DMS153 treated with DMSO at 0.1 percent for 48 hours (cell line): ENCODE results near the gene CDH23.
"Not testable (repeated sequence)": the region's sequence is repeated elsewhere in the genome, so short reads cannot be mapped to it uniquely, and the experiment has no call there.

Experiments used
- DNase-seq: peaks from one replicate; lab custom pipeline; 2025; ENCODE audit not compliant: unreplicated experiment; lab: John Stamatoyannopoulos, UW

The CDH23 gene

DNA sequence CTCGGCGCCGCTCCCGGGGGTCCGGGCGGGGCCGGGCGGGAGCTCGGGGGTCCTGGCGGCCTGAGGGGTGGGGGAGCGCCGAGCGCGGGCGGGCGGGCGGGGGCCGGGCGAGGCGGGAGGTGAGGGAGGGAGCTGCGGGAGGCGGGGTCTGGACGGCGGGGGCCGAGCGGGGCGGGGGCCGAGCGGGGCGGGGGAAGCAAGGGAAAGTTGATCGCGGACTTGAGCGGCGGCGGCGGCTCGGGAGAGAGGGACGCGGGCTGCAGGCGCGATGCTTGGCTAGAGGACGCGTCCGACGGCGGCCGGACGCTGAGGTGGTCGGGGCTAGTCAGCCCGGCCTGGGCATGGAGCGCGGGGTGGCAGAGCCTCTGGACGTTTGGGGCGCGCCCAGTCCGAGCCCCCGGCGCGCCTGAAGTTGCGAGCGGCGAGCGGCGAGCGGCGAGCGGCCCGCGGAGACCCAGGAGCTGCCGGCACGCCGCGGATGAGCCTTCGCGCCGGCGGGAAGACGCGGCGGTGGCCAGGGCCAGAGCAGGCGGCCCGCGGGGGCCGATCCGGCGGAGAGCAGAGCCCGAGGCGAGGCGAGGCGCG, at the start of gene CDH23:
CDH23 (plus strand) TSS at position 210 of the 585 bp plus-strand sequence. CDS start 42,912 bp downstream, outside the sequence.
- no peak for DNase-seq

DNA sequence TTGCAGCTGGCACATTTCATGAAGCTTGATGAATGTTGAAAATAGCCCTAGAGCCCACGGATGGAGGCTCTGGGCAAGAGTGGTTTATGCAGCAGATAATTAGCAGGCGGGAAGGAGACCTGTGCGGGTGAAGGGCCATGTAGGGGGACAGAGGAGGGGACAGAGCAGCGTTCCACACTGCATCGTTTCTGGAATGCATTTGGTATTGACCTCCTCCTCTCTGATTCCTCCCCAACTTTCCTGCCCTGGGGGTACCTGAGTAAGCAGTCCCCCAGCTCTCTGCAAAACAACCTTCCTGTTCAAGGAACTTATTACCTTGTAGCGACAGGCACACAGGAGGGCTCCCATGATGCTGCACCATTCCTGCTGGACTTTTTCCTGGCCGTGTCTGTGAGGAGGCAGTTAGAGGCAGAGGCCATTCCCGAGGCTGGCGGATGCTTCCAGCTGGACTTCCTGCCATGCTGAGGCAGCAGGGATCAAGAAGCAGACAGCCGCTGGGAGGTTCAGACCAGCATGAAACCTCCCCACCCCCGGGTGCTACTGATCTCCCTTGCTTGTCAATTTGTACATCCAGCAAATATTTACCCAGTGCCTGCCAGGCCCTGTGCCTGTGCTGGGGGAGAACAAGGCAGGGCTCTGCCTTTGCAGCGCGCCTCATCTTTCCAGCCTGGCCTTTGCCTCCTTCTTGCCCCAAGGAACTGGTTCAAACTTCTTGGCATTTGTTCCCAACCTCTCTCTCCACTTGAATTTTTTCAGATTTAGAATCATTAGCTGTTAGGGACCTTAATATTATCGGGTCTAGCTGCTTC, 48.9 kb upstream of the CDH23 start:
- DNase-seq: peak; percentile 30

DNA sequence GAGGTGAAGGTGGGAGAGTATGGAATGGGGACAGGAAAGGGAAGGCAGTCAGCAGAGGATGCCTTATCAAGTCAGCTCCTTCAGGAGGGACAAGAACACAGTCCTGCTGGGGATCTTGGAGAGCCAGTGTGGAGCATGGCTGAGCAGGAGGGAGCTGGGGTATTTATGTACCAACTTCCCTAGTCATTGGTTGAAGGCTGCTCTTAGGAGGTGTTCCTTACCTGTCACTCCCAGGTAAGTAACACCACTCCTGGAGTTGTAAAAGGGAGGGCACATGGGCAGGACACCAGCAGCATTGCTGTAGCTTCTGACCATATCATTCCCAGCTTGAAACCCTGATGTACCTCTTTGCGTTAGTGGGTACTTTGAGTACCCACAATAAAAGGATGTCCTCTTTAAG, 47.9 kb upstream of the CDH23 start:
- DNase-seq: no peak

DNA sequence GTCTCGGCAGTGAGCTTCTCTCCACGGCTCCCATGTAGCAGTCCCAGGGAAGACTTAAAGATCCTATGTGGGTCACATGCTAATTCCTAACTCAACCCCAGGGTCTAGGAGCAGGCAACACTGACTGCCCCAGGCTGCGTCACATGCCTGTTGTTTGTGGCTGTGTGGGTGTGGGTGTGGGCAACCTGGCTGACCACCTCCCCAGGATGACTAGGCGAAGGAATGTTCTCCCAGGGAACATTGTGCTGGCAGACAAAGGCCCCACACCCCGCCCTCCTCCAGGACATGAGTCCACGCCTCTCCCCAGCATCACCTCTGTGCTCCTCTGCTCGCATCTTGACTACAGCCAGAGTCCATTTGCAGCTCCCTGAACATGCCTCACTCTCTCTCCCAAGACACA, 47.3 kb upstream of the CDH23 start:
- no peak for DNase-seq

DNA sequence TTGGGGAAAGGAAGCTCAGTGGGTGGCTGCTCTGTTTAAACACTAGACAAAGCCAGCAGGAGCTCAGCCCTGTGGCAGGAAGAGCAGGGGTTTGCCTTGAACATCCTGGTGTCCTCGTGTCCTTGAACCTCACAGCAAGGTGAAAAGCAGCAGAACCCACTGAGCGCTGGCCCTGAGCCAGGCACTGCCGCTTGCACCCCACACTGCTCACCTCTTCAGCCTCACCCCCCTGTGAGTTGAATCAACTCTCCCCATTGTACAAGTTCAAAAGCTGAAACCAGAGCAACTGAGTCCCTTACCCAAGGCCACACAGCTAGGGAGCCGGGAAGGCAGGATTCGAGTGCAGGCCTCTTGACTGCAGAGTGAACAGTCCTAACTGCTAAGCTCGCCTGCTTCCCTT, 45.6 kb upstream of the CDH23 start:
- DNase-seq: no peak

DNA sequence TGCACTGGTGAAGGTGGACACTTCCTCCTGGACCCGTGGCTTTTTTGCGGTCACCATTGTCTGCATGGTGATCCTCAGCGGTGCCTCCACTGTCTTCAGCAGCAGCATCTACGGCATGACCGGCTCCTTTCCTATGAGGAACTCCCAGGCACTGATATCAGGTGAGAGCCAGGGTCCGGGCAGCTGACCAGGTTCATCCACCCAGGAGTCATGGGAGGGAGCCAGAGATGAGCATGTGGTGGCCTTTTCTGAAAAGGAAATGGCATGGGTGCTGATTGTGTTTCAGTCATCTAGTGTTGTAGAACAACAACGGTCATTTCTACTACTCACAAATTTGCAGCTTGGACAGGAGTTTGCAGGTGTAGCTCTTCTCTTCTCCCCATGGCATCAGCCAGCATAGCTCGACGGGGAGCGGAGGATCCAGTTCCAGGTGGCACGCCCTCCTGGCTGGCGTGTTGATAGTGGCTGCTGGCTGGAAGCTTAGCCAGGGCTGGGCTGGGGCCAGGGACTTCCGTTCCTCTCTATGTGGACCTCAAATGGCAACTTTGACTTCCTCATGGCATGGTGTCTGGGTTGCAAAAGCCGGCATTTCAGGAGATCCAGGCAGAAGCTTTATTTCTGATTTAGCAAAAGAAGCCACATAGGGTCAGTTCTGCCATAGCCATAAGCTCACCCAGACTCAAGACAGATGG, 44.9 kb upstream of the CDH23 start:
- no peak for DNase-seq

DNA sequence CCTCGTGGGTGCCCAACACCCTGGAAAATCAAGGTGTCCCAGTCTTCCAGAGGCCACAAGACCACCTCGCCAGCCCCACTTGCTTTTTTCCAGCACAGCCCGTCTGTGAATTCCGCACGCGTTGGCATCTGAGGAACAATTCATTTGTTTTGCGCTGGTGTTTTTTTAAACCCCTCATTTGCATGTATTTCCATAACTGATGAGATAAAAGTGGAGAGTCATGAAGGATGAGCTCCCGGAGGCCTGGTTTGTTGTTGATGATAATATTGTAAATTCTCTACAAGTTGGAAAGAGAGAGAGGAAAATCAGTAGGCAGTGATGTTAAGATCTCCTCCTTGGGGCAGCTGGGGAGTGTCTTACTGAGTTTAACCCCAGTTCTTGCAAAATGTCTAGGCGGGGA, 43.1 kb upstream of the CDH23 start:
- no peak for DNase-seq

DNA sequence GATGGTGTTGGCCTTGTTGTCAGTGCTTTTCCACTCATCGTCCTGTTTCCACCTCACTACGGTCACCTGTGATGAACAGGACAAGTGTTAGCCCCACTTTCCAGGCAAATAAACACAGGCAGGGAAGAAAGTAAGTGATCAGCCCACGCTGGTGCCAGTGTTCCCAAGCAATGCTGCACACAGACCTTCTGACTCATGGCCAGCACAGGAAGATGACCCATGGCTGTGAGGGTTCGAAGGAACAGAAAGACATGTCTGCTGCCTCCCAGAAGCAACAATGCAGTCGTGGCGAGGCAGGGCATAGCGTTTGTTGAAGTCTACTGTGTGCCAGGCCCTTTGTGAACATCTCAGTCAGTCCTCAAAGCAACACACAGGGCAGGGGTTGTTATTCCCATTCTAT, 41.9 kb upstream of the CDH23 start:
- DNase-seq: no peak

DNA sequence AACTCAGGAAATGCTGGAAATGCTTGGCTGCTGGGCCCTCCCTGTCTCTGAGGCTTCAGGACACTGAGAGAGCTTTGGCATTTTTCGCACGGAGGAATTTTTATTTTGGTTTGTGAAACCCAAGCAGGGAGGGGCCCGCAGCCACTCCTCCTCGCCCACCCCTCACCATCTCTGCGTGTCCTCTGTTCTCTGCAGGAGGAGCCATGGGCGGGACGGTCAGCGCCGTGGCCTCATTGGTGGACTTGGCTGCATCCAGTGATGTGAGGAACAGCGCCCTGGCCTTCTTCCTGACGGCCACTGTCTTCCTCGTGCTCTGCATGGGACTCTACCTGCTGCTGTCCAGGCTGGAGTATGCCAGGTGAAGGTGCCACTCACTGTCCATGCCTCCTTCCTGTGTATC, 40.8 kb upstream of the CDH23 start:
- DNase-seq: no peak

DNA sequence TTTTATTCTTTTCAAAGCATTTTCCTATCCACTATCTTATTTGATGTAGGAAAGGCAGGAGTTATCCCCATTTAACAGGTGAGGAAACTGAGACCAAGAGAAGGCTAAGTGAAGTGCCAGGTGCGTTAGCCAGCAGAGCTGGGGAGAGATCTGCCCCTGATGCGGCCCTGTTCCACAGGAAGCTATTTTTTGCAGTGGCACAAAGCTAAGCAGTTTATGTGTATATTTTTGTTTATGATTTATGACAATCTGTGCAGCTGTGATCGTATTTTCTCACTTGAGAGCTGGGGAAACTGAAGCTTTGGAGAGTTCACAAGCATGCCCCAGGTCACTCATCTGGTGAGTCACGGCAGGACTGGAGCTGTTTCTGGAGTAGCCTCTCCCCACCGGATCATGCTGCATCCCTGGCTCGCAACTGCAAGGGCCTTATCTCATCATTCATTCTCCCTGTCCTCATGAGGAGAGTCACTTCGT, 38.9 kb upstream of the CDH23 start:
- no peak for DNase-seq

DNA sequence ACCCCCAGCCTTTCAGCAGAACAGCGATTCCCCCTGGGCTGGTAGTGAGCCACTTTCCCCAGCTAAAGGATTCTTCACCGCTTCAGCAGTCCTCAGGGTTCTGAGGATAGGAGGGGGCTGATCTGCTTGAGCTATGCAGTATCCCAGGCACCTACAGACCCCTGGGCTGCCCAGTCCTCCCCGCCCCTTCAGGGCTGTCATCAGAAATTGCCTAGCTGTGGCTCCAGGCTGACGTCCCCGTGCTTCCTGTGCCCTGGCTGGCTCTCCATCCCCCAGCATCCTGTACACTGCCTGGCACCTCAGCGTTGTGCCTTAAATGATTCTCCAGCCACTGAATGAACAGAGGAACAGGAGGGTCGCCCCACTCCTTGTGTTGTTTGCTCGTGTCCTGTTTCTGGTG, 38.4 kb upstream of the CDH23 start:
- no peak for DNase-seq

DNA sequence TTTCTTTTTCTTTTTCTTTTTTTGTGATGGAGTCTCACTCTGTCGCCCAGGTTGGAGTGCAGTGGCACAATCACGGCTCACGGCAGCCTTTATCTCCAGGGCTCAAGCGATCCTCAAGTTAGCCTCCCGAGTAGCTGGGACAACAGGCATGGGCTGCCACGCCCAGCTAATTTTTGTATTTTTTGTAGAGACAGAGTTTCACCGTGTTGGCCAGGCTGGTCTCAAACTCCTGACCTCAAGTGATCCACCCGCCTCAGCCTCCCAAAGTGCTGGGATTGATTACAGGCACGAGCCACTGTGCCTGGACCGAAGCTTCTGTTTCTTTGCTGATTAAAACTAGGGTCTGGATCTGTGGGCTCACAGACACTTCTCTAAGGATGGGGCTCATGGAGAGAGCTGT, 37.8 kb upstream of the CDH23 start:
- not testable (repeated sequence) for DNase-seq

DNA sequence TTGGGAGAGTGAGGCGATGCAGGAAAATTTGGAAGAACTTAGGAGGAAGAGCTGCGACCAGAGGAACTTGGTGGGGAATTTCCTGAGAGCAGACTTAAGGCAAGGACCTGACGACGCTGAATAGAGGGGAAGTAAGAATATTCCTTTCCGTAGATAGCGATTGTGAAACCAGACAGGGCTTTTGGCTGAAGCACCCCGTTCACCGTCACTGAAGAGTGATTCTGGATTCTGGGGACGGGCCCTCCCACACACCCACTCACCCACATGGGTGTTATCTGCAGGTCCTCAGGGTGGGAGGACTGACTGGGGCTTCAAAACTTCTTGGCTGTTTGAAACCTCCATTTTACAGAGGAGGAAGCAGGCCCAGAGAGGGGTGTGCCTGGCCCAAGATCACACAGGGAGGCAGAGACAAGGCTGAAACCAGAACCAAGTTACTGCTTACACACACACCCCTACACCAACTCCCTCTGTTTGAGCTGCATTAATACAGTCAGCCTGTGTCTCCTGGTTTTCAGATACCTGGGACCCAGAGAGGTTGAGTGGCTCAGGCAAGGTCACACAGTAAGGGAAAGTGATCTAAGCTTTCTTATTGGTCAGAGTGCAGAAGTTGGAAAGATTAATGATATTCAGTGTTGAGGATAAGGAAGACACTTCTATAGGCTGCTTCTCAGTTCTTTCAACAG, 37.2 kb upstream of the CDH23 start:
- DNase-seq: no peak

DNA sequence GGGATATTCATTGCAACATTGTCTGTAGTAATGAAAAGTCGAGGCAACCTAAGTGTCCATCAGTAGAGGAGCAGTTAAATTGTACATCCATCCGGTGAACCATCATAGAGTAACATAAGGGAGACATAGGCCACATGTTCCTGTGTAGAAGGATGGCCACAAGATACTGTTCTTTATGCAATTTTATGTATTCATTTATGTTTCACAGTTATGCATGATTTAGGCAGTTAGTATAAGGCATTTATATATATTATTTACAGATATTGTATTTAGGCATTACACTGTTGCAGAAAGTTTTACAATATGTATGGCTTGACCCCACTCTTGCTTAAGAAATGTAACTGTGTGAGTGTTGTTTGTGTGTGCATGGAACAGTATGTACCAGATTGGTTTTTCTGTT, 36.0 kb upstream of the CDH23 start:
- DNase-seq: no peak

DNA sequence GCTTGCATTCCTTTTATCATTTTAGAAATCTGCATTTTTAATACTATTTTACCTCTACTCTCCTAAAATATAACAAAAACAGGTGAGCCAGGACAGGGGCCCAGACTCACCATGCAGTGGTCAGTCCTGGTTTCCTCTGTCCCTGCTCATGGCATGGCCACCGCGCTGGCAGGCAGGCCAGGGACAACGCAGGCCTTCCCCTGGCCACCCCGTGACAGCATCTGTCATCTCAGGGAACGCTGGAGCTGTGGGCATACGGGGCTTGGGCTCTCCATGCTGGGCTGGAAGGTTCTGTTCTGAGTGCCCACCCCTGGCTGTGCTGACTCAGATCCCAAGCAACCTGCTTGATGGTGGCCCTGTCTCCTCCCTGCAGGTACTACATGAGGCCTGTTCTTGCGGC, 35.1 kb upstream of the CDH23 start:
- DNase-seq: no peak

DNA sequence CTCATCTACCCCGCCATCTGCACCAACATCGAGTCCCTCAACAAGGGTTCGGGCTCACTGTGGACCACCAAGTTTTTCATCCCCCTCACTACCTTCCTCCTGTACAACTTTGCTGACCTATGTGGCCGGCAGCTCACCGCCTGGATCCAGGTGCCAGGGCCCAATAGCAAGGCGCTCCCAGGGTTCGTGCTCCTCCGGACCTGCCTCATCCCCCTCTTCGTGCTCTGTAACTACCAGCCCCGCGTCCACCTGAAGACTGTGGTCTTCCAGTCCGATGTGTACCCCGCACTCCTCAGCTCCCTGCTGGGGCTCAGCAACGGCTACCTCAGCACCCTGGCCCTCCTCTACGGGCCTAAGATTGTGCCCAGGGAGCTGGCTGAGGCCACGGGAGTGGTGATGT, 34.6 kb upstream of the CDH23 start:
- no peak for DNase-seq

DNA sequence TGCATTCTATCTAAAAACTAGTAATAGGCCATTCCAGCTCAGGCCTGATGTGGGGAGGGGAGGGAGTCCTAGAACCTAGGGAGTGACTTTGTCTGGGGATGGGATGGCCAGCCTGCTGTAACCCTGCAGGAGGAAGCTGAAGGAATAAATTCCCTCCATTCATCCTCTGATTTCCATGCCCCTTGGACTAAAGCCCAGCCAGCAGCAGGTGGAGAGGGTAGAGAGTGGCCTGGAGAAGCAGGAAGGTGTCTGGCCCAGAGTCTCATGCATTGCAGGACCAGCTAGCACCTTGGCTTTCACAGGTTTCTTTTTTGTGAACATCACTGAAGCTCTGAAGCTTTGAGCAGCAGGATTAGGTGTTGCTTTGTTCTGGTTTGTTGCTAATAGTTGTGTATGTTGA, 32.8 kb upstream of the CDH23 start:
- DNase-seq: no peak

DNA sequence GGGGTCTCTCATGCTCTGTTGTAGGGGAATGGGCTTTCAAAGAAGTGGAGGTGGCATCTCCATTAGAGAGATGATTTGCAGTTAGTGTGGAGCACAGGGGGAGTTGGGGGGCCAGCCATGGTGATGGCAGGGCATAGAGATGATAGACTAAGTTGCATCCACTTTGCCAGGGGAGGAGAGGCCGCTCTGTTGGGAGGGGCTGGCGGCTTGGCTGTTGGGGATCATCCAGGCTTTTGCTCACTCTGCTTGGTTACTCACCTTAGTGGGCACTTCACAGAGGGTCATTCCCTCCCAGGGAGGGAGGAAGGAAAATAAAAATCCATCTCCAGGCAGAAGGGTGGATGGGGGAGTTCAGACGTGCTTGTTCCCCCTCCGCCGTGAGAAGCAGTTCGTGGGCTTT, 31.4 kb upstream of the CDH23 start:
- no peak for DNase-seq

DNA sequence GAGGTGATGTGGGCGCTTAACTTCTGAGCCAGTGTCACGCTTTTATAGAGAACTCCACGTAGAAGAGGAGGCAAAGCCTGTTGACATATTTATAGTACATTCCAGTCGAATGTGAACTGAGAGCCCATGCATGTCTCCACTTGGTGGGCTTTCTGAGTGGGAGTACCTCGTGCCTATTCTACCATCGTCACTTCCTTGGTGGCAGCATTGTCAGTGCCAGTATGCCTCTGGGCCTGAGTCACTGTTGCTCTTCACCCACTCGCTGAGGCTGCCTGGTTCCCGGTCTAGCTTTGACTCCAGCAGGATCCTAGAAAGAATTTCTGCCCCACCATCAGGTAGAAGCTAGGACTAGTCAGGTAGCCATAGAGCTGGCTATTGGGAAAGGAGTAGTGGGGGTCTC, 30.0 kb upstream of the CDH23 start:
- no peak for DNase-seq

DNA sequence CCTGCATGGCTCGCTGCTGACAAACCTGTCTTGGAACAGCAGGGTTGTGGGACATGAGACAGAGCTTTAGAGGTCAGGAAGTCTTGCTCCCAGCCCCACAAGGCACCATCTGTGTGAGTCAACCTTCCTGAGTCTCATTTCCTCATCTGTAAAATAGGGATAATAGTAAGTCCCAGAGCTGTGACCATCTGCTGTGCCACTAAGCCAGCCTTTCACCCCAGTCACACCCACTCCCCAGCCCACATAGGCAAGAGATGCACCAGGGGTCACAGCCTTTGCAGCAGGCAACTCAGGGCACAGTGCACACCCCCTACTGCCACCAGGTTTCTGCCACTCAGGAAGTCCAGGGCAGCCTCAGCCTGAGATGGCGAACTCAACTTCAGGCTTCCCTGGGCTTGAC, 29.4 kb upstream of the CDH23 start:
- no peak for DNase-seq

DNA sequence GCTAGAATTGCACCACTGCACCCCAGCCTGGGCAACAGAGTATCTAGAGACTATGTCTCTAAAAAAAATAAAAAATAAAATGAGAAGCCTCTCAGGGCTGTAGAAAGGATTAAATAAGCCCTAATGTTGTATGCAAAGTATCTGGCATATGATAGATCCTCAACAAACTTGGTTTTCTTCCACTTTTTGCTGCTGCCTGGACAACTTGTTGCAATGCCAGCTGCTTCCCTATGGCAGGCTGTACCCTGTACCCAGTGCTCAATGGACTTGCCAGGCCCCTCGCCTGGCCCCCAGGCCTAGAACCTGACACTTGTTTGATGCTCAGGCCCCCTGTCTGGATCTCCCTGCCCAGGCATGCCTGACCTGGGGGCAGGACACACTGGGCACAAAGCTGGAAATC, 28.5 kb upstream of the CDH23 start:
- no peak for DNase-seq

DNA sequence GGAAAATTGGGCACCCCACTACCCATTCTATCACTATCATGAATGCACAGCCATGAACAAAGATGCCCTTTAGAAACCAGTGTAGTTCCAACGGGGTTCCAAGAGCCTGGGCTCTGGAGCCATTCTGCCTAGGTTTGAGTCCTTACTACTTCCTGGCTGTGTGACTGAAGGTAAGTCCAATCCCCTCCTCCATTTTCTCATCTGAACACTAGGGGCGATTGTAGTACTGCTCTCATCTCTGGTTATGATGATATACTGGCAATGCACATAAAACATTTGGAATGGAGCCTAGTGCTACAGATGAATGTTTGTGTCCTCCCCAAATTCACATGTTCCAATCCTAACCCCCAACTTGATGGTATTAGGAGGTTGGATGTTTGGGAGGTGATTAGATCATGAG, 28.1 kb upstream of the CDH23 start:
- DNase-seq: no peak
